Stimulated activated CD4-positive, alpha-beta T cell treated with anti-CD3 and anti-CD28 coated beads, TNF-alpha, amount 100 ng/mL, for 4 hours (primary cell): ENCODE data around the gene DUSP5.
A peak's percentile ranks its signal among the peaks of the same experiment; 100 is the strongest.
"Not testable (repeated sequence)": the region's sequence is repeated elsewhere in the genome, so short reads cannot be mapped to it uniquely, and the experiment has no call there.

Experiments
- DNase-seq, 3 experiments: peaks; one replicate each; pipeline ENCODE4 v3.0.0-alpha.2; 2020; ENCODE audit warnings: low read depth in 3 of 3

DUSP5 gene, protein sequence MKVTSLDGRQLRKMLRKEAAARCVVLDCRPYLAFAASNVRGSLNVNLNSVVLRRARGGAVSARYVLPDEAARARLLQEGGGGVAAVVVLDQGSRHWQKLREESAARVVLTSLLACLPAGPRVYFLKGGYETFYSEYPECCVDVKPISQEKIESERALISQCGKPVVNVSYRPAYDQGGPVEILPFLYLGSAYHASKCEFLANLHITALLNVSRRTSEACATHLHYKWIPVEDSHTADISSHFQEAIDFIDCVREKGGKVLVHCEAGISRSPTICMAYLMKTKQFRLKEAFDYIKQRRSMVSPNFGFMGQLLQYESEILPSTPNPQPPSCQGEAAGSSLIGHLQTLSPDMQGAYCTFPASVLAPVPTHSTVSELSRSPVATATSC

DNA sequence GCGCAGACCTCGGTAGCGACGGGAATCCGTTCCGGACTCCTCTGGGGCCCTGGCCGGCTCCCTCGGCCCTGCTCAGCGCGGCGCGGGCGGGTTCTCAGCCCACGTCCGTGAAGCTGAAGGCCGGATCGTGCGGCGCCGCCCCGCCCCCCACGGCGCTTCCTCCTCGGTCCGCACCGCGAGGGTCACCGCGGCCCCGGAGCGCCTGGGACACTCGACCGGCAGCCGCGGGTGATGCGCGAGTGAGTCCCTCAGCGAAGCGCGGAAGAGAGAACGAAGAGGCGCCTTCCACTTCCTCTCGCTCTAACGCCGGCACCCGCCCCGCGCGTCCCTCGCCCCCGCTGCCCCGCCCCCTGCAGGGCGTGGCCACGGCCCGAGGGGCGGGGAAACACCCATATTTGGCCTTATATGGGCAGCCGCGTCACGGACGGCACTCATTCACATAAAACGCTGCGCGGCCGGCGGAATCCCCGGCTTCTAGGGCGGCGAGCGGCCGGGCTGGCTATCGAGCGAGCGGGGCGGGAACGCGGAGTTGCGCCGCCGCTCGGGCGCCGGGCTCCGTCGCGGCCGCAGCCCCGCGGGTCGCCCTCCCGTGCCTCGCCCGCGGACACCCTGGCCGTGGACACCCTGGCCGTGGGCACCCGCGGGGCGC is at the start of gene DUSP5:
TSS of gene DUSP5 (plus strand) at position 470 of the 649 bp plus-strand sequence. CDS start 215 bp downstream, outside the sequence.
- DNase-seq, result peak; percentile 89 to 93 (median 92)

DNA sequence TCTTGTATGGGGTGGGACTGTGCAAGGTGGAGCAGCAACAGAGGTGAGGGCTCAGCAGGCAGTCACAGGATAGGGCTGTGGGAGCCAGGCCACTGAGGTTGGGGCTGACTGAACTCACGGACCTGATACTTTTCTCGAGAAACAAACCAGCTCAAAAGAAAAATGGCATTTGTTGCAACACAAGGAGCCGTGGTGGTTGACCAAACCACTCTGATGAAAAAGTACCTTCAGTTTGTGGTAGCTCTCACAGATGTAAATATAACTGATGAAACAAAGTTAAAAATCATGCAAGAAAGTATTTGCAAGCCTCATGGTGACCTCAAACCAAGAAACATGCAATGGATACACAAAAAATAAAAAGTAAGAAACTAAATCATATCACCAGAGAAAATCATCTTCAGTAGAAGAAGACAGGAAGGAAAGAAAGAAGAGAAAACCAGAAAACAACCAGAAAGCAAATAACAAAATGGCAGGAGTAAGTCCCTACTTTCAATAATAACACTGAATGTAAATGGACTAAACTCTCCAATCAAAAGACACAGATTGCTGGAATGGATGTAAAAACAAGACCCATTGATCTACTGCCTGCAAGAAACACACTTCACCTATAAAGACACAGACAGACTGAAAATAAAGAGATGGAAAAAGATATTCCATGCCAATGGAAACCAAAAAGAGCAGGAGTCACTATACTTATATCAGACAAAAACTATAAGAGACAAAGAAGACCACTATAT is 48.9 kb upstream of the DUSP5 start:
- no peak for DNase-seq

DNA sequence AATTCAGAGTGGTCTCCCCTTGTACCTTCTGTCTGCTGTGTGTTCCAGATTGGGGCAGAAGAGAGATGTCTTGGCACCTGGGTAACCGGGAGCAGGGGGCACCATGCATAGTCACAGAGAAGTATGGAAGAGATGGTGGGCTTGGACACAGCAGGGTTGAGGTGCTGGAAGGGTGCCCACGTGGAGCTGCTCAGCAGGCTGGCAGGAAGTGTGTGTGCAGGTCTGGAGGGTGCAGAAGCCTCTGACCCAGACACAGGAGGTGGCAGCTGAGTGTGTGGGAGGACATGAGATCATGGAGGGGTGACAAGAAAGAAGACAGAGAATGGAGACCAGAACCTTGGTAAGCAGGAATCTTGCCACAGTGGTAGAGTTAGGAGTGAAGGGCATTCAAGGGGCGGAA is 42.3 kb upstream of the DUSP5 start:
- peak in 2 of 3 experiments; percentile 16 to 23 for DNase-seq

DNA sequence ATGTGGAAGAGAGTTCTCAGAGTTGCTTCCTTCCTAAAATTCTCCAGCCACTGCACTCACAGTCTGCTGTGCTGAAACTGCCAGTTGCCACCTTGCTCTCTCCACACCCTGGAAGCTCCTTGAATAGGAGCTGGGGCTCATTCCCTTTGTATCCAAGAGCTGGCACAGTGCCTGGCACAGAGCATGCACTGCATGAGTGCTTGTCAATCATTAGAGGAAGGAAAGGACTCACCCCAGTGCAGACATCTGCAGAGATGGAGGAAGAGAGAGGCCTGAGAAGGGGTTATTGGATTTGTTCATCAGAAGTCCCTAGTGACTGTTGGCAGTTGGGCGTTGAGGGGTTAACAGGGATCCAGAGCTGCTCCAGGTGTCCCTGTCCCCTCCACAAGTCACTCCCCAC is 41.7 kb upstream of the DUSP5 start:
- DNase-seq, result no peak

DNA sequence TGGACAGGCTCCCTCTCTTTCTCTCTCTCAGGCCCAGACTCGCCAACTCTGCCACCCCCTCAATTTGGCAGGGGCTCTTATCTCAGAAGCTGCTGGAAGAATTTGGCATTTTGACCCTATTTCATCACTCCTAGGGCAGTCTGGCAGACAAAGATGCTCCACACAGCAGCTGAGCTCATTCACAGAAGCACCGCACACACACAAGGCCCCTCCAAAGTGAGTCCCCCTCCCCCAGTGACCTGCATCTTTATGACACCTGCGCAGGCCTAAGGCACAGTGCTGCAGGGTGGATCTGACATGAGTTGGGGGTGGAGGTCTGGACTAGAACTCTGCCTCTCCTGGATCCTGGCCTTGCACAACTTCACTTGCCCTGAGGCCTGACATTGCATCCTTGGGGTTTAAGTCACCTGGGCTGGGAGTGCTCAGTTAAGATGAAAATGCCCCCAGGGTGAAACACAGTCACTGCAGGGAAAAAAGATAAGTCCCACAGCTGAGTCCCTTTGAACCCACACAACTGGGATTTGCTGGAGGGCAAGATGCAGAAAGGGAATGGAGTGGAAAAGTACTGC is 41.1 kb upstream of the DUSP5 start:
- no peak for DNase-seq

DNA sequence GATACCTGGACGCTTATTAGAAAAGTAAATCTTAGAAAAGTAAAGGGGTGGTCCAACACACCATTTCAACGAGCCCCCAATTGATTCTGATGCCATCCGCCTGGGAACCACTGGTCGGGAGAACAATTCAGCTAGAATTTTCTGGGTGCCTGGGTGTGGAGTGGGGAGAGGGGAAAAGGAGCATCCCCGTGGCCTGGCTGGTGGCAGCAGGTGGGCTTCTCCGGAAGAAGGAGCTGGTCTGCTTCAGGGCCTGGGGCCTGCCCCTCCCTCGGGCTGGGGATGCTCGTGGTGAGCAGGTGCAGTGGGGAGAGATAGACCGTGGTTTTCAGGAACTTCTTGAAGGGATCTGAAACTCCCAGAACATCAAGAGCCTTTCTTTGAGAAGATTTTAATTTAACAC is 39.9 kb upstream of the DUSP5 start:
- DNase-seq, result no peak

DNA sequence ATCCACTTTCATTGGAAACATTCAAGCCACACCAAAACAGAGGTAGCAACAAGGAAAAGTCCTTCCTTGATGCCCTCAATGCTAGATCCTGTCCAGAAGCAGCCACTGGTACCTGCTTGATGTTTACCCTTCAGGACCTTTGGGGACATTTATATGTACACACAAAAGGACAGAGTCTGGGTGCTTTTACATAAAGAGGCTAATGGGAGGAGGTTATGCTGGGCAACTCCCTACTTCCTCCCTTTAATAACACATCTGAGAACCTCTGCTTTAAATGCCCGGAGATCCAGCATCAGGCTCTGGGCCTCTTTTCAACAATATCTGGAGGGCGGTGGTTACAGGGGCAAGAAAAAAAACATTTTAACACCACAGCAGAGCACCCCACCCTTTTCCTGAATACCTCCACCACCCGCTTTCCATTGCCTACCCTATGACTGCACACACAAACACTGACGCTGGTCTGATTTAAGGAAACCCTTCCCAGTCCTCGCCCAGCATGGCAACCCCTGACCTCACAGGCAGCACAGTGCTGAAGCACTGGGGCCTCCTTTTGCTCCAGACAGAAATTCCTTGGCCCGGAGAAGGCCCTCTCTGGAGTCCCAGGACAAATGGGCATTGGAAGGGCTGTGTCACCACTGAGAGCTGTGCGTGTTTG is 39.3 kb upstream of the DUSP5 start:
- no peak for DNase-seq

DNA sequence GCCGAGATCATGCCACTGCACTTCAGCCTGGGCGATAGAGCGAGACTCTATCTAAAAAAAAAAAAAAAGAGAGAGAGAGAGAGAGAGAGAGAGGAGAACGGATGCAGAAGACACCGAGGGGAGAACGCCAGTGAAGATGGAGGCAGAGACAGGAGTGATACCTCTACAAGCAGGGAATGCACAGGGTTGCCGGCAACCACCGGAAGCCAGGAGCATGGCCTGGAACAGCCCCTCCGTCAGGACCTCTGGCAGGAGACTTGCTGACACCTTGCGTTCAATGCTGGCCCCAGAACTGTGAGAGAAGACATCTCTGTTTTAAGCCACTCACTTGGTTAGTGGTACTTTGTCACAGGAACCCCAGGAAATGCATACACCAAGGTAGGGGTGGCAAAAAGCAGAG is 38.1 kb upstream of the DUSP5 start:
- no peak for DNase-seq

DNA sequence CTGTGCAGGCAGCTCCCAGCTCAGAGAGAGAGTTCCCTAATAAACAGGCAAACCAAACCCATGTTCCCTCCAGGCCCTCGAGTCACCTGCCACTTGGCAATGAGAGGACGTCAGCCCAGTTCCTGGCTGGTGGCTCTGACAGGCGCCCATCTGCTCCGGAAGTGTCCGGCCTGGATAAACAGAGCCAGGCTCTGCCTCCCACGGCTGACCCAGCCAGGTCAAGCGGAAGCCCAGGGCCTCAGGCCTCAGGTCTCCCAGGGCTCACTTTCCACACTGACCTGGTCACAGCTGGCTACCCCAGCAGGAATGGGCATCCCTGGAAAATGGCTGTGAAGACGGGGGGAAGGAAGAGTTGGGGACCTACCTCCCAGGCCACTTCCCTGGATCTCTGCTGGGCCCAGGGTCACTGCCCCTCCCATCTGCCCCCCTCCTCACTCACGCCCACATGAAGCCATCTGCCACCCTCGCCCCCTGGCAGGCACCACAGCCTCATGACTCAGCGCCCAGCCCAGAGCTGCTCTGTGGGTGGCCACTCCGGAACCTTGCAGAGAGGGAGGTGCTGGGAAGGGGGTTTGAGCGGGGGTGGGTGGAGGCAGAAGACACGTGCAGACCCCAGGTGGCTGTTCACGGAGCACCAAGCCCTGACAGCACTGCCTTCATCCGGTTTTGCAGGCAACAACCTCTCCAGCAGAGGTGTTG is 37.4 kb upstream of the DUSP5 start:
- DNase-seq, result peak in 2 of 3 experiments; percentile 55 to 64

DNA sequence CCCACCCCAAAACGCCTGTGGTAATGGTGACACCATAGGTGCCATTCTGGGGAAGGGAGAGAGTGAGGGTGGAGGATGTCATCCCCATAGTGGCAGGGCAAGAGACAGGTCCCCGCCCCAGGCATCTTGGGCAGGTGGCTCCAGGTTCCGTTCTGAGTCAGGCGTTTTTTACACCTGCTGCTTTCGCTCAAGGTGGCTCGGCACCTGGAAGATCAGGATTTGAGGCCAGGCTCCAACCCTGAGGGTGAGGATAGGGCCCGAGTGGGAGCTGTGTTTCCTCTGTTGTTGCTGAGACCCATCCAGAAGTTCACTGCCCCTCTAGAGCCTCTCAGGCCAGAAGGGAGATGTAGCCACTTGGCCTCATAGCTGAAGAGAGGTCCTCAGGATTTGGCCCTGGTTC is 36.6 kb upstream of the DUSP5 start:
- no peak for DNase-seq

DNA sequence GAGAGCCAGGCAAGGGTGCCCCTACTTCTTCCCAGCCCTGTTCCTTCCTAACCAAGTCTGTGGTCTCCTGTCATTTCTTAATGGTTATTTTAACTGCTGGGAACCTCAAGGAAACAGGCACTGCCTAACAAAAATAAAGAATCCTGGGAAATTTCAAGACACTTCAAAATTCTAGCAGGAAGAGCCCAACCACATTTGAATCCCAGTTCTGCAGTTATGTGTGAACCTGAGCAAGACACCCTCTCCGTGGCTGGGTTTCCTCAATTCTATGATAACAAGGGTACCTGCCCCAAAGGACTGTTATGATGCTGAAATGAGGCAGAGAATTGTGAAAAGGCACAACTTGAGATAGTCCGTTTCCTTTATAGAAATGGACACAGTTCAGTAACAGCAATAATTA is 36.2 kb upstream of the DUSP5 start:
- DNase-seq, result no peak

DNA sequence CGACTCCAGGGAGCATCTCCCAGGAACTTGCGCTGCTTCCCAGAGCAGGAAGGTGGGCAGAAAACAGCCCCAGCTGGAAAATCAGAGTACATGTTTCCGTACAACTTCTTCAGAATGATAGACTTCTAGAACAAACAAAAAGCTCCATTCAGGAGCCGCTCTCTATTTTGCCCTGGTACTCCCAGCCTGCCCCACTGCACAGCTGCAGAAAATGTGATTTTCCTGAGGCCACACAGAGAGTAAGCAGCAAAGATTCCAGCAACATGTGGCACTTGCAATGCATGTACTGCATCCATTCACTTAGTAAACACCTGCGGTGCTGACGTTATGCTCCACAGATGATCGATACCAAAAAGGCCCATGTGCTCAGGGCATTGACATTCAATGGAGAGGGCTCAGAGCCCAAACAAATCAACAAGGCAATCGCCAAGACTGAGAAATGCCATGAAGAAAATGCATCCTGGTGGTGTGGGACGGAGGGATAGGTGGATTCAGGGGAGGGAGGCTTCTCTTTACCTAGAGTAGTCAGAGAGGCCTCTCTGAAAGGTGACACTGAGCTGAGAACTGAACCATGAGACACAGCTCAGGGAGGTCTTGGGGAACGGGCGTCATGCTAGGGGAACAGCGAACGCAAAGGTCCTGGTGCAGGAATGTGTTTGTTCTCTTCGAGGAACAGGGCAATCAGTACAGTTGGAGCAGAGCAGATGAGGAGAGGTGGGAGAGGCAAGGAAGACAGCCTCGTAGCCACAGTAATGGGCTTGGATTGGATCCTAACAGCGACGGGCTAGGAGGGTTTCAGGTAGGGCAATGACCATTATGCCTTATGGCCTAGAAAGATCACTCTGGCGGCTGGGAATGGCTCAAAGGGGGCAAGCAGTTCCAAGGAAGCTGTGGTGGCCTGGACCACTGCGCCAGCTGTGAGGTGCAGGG is 35.3 kb upstream of the DUSP5 start:
- DNase-seq, result no peak

DNA sequence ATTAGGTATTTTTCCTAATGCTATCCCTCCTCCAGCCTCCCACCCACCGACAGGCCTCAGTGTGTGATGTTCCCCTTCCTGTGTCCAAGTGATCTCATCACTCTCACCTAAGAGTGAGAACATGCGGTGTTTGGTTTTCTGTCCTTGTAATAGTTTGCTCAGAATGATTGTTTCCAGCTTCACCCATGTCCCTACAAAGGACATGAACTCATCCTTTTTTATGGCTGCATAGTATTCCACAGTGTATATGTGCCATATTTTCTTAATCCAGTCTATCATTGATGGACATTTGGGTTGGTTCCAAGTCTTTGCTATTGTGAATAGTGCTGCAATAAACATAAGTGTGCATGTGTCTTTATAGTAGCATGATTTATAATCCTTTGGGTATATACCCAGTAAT is 29.4 kb upstream of the DUSP5 start:
- not testable (repeated sequence) for DNase-seq

DNA sequence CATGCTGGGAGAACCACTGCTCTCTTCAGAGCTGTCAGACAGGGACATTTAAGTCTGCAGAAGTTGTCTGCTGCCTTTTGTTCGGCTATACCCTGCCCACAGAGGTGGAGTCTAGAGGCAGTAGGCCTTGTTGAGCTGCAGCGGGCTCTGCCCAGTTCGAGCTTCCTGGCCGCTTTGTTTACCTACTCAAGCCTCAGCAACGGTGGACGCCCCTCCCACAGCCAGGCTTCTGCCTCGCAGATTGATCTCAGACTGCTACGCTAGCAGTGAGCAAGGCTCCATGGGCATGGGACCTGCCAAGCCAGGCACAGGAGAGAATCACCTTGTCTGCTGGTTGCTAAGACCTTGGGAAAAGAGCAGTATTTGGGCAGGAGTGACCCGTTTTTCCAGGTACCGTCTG is 27.2 kb upstream of the DUSP5 start:
- not testable (repeated sequence) for DNase-seq

DNA sequence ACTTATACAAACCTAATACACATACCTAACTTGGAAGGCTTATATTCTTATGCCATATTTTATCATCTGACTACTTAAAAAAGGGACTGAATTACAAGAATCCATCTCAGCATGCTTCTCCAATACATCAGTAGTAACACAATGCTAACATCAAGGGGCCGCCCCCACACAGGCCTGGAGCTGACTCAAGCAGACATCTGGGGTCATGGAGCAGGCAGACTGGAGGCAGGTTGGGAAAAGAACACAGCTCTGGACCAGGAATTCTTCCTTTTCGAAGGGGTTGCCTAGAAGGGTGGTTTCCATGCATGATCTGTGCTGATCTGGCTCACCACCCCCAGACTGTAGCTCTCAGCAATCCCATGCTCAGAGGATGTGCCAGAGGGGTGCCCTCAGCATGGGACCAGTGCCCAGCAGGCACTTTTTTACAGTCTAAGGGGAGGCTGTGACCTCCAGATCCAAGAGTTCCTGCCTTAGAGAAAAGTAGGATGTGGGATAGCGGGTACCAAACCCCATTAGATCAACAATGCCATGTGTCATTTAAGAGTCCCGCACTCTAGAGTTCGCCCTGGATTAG is 26.1 kb upstream of the DUSP5 start:
- DNase-seq, result no peak

DNA sequence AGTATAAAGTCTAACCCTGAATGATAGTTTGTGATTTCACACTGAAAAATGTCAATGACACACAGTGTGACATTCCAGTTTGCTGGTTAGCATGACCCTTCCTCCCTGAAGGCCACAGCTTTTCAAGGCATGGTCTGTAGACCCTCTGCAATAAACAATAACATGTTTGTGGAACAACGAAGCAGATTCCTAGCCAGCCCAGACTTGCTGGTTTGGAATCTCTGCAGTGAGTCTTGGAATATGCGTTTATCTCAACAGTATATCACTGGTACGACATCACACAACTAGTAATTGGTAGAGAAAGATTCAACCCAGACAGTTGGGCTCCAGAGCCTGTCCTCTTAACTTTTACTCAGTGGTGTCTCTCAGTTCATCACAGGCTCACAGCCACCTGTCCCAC is 23.7 kb upstream of the DUSP5 start:
- DNase-seq, result no peak

DNA sequence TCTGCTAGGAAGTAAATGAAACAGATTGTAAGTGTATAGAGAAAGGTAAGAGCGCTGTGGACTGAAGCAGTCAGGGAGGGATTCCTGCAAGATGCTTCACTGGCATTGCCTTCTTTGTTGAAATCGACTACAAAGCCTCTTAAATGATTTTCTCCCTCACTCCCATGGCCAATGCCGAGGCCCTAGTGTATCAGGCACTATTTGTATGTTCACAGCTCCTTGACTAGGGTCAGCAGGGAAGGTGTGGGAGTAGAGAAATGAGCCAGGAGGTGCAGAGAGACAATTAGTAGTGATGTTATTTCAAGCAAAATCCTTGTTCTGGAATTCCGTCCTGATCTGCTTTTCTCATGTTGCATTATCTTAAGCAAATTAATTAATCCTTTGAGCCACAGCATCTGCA is 22.9 kb upstream of the DUSP5 start:
- no peak for DNase-seq

DNA sequence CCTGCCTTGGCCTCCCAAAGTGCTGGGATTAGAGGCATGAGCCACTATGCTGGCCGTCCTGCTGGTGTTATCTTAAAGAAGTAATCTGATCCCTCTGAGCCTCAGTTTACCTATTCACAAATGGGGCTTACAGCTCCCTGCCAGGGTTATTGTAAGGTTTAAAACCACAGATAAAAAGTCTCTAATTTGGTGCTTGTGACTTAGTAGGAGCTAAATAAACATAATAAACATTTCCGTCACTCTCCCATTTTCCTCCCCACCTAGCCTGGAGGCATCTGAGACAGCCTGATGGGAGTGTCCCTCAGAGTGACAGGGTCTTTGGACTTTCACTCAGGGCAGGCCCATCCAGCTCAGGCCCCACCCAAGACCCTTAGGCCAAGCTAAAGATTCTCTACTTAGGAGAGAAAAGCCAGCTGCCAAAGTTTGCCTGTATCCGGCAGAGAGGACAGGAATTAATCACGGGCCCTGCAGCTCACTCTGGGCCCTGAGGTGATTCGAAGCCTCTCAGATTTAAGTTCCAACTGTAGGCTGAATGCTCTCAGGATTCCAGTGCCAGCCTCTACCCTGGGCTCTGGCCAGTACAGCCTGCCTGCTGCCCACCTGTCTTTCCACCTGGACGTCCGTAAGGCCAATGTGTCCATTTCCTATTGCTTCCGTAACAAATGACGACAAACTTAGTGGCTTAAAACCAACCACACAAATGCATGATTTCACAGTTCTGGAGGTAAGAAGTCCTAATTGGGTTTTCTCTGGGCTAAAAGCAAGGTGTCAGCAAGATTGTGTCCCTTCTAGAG is 21.8 kb upstream of the DUSP5 start:
- no peak for DNase-seq

DNA sequence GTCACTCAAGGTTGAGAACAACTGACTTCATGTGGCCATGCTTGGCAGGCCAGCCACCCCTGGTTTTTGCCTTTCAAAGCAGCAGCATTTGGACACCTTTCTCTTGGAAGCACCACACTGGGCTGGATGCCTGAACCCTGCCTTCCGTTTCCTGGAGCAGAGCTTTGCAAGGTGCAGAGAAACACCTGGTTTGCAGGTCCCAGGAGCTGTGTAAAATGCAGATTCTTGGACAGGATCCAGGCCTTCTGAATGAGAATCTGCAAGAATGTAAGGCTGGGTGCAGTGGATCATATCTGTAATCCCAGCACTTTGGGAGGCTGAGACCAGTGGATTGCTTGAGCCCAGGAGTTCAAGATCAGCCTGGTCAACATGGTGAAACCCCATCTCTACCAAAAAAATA is 18.0 kb upstream of the DUSP5 start:
- DNase-seq, result no peak
